GM18520 (cell line): ENCODE data around the gene DOK7.

Experiments used
- ATAC-seq: cut with Tn5 transposase; IDR thresholded peaks from one replicate; pipeline ENCODE4 v1.9.1; 2021; ENCODE audit not compliant: unreplicated experiment

DOK7 gene

GRCh38 chr4:3462790-3463415, at the start of gene DOK7:
Gene DOK7 (plus strand): TSS chr4:3463306. CDS start chr4:3463376, 70 bp downstream.
- no peak for ATAC-seq

DNA sequence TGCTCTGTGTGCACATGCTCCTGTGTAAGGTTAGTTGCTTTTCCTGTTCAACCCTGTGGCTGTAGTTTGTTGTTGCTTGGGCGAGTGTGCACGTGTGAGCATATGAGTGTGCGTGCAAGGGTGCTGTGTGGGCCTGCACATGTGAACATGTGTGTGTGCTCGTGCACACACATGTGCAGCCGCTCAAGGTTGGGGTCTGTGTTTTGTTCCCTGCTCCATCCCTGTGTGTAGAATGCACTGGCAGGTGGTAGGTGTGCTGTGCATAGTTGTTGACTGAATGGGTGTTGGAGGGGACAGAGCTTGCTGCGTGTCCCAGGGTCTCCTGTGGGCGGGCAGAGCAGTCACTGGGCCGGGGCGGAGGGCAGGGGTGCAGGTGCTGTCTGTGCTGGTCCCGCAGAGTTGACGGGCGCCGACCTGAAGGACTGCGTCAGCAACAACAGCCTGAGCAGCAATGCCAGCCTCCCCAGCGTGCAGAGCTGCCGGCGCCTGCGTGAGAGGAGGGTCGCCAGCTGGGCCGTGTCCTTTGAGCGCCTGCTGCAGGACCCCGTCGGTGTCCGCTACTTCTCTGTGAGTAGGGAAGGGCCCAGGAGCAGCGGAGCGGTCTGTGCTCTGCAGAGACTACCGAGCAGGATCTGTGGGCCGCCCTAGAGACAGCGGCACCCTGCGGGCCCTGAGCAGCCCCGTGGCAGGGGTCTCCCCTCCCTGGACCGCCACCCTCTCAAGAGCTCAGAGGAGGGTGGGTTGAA, 49.3 kb upstream of the DOK7 start:
- no peak for ATAC-seq

GRCh38 chr4:3414421-3415279, 48.5 kb upstream of the DOK7 start:
- ATAC-seq, result no peak

- no peak for ATAC-seq
Measured at GRCh38 chr4:3415471-3416141, 47.5 kb upstream of the DOK7 start.

GRCh38 chr4:3416270-3416669, 46.8 kb upstream of the DOK7 start:
- ATAC-seq, result no peak

GRCh38 chr4:3416821-3417221, 46.3 kb upstream of the DOK7 start:
- ATAC-seq, result no peak

DNA sequence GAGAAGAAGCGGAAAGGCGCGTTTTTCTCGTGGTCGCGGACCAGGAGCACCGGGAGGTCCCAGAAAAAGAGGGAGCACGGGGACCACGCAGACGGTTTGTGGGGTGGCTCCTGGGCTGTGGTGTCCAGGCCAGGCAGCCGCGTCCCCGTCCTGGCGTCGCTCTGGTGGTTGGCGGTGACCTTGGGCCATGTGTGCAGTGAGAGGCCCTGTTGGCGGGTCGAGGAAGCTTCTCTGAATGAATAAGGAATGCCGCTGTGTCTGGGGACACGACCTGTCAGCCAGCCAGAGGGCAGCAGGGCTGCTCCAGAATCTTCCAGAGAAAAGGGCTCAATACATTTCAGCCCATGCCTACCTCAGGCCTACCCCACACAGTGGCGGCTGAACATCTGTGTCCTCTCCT, 45.7 kb upstream of the DOK7 start:
- ATAC-seq, result no peak

GRCh38 chr4:3418029-3418762, 44.9 kb upstream of the DOK7 start:
- no peak for ATAC-seq

GRCh38 chr4:3419836-3420605, 43.1 kb upstream of the DOK7 start:
- no peak for ATAC-seq

DNA sequence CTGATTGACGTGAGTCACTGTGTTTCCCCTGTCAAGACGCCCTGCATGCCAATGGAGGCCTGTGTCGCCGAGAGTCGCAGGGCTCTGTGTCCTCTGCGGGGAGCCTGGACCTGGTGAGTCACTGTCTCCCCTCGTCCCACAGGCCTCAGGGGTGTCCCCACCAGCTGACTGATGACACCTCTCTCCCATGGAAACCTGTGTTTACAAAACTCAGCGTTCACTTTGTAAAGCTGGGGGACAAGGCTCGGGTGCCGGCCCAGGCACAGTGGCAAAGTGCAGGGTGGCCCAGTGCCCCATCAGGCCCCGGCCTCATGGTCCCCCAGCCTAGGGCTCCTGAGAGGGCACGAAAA, 42.5 kb upstream of the DOK7 start:
- no peak for ATAC-seq

DNA sequence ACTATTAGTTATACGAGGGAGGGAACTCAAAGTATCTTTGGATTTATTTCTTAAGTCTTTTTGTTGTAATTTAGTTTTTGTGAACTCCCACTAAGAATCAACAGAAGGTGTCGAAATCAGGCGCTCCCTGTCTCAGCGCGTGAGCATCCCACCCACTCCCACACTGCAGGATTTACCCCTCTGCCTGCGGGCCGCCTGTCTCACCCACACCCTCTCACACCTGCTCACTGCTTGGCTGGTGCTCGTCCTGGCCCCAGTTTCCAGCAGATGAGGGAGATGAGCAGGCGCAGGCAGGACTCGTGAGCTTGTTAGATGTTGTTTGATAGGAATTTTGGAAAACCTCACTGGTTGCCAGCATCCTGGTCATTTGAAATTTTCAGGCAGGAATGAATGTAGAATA, 42.1 kb upstream of the DOK7 start:
- no peak for ATAC-seq

GRCh38 chr4:3421470-3421869, 41.6 kb upstream of the DOK7 start:
- ATAC-seq, result no peak

- ATAC-seq, result no peak
Measured at GRCh38 chr4:3422241-3422801, 40.8 kb upstream of the DOK7 start.

- no peak for ATAC-seq
Measured at GRCh38 chr4:3422808-3423297, 40.3 kb upstream of the DOK7 start.

DNA sequence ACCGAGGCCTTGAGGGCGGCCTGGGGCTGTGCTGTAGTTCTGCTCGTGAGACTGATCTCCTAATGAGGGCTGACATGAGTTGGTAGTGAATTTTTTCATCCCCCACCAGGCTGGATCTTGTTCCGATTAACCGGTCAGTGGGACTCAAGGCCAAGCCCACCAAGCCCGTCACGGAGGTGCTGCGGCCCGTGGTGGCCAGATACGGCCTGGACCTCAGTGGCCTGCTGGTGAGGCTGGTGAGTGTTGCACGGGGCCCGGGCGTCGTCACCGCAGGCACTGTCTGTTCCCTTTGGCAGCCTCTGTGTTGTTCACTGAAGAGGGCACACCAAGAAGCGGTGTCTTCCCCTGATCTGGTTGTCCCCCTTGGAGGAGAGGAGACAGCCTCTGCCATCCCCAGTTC, 39.7 kb upstream of the DOK7 start:
- no peak for ATAC-seq

DNA sequence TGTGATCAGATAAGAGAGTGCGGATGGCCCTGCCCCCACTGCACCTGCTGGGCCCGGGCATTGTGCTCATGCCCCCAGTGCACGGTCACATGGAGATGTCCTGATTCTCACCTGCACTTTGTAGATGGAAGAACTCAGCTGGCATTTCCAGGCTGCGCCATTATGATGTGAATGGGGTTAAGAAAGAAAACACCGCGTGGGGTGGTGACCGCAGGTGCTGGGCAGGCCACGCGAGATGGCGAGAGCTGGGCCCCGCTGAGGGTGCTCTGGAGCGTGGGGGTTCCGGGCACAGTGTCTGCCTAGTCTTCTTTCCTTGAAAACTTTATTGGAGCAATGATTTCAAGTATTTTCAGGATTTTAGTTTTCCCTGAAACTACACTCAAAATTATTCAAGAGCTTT, 39.2 kb upstream of the DOK7 start:
- no peak for ATAC-seq

DNA sequence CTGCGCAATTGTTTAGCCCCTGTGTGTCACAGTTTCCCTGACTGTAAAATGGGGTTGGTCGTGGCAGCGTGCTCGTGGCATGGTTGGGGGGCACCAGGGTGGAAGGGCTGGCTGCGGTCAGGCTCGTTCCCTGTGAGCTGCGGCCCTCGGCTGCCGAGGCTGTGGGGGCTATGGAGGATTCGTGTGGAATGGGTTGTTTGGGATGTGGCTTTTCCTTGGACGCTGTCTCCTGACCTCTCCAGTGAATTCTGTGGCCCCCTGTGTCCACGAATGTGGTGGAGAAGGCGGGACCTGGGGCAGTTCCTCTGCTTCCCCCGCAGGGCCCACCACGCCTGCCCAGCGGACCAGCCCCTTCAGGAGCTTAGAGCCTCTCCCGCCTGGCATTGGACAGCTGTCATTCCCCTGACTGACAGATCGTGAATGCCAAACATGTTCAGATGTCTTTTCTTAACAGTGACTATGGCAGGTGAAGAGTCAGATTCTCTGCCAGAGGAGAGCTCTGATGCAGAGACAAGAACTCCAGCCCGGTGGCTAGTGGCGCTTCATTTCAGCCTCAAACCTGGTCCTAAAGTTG, 38.5 kb upstream of the DOK7 start:
- ATAC-seq, result no peak

GRCh38 chr4:3426465-3427133, 36.5 kb upstream of the DOK7 start:
- no peak for ATAC-seq

GRCh38 chr4:3427134-3427476, 36.0 kb upstream of the DOK7 start:
- ATAC-seq, result no peak
